Erythroblast (primary cell): Measurements from ENCODE around the gene SLC15A5.

Experiments
- GATA1 ChIP-seq: IDR thresholded peaks from 2 replicates; pipeline ENCODE4 v1.6.1; 2011; ENCODE audit warnings: low read depth, mild to moderate bottlenecking, control low read depth, low read length, moderate library complexity
- POLR2A ChIP-seq: IDR thresholded peaks from 2 replicates; pipeline ENCODE4 v1.6.1; 2011; ENCODE audit warnings: mild to moderate bottlenecking, low read length

DNA sequence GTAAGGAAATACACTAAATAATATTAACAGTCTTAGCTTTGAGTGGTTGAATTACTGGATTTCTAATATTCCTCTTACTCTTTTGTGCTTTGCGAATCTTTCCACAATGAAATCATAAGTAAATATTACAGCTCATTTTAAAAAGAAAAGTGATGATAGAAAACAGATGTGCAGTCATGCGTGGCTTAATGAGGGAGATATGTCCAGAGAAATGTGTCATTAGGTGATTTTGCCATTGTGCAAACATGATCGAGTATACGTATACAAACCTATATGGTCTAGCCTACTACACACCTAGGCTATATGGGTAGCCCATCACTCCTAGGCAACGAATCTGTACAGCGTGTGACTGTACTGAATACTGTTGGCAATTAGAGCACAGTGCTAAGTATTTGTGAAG lies 59.3 kb downstream of the SLC15A5 start:
- no peak for TF ChIP-seq POLR2A
- no peak for TF ChIP-seq GATA1
